Choroid plexus epithelial cell (primary cell): ENCODE measurements around the gene SMO.
A peak's percentile ranks its signal among the peaks of the same experiment; 100 is the strongest.

Source experiments
- DNase-seq: peaks from one replicate; pipeline ENCODE4 v3.0.0-alpha.2; 2010; ENCODE audit warnings: low read depth
- H3K4me3 ChIP-seq: 2 replicates; pipeline ENCODE4 v1.5.1; 2011; ENCODE audit warnings: low read depth, mild to moderate bottlenecking, control low read depth, low read length, moderate library complexity
- TF ChIP-seq, protein P1 (sequence below): conservative IDR thresholded peaks from 2 replicates; pipeline ENCODE4 v1.5.1; 2011; ENCODE audit warnings: low read depth, mild to moderate bottlenecking, control low read depth, inconsistent platforms, low read length, moderate library complexity

The SMO gene

GRCh38 chr7:129187681-129188371, 607 bp upstream of the SMO start:
- TF ChIP-seq, protein P1, sequence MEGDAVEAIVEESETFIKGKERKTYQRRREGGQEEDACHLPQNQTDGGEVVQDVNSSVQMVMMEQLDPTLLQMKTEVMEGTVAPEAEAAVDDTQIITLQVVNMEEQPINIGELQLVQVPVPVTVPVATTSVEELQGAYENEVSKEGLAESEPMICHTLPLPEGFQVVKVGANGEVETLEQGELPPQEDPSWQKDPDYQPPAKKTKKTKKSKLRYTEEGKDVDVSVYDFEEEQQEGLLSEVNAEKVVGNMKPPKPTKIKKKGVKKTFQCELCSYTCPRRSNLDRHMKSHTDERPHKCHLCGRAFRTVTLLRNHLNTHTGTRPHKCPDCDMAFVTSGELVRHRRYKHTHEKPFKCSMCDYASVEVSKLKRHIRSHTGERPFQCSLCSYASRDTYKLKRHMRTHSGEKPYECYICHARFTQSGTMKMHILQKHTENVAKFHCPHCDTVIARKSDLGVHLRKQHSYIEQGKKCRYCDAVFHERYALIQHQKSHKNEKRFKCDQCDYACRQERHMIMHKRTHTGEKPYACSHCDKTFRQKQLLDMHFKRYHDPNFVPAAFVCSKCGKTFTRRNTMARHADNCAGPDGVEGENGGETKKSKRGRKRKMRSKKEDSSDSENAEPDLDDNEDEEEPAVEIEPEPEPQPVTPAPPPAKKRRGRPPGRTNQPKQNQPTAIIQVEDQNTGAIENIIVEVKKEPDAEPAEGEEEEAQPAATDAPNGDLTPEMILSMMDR = no peak
- no peak for DNase-seq
- H3K4me3 ChIP-seq = peak overlapping the region; percentile 68

DNA sequence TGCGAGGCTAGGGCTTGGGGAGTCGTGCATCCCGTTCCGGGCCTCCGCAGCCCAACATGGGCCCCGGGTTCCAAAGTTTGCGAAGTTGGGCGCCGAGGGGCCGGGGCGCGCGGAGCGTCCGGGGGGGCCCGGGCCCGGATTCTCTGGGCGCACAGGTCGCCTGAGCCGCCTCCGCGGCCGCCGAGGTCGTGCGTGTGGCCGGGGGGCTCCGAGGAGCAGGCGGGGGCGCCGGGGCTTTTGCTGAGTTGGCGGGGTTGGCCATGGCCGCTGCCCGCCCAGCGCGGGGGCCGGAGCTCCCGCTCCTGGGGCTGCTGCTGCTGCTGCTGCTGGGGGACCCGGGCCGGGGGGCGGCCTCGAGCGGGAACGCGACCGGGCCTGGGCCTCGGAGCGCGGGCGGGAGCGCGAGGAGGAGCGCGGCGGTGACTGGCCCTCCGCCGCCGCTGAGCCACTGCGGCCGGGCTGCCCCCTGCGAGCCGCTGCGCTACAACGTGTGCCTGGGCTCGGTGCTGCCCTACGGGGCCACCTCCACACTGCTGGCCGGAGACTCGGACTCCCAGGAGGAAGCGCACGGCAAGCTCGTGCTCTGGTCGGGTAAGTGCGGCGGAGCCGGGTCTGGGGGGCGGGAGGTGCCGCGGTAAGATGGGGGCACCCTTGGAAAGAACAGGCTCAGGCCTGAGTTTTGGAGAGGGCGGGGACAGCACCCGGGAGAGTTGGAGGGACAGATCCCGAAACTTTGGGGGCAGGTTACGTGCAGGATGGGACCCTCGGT, 643 bp downstream of the SMO start:
- TF ChIP-seq, protein P1 = no peak
- peak; percentile 26 for DNase-seq
- H3K4me3 ChIP-seq = peak overlapping the region; percentile 68

GRCh38 chr7:129189661-129190310, 1.4 kb downstream of the SMO start:
- peak; percentile 16 for DNase-seq
- peak overlapping the region; percentile 68 for H3K4me3 ChIP-seq
- TF ChIP-seq, protein P1 = no peak

GRCh38 chr7:129191272-129191671, 2.8 kb downstream of the SMO start:
- no peak for DNase-seq
- TF ChIP-seq, protein P1 = no peak
- no peak overlapping the region for H3K4me3 ChIP-seq

GRCh38 chr7:129193892-129194291, 5.5 kb downstream of the SMO start:
- TF ChIP-seq, protein P1 = no peak
- DNase-seq = no peak
- no peak overlapping the region for H3K4me3 ChIP-seq

DNA sequence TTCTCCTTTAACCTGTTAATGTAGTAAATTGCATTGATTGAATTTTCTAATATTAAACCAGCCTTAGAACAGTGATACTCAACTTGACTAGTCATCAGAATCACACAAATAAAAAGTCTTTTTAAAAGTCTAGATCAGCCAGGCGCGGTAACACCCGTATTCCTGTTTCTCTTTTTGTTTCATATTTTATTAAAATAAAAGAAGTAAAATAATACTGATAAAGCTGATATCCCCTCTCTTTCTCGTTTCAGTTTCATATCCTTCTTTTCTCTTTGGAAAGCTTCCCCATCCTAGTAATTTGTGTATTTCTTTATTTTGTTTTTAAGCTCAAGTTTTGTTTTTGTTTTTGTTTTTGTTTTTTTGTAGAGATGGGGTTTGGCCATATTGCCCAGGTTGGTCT, 9.3 kb downstream of the SMO start:
- no peak for DNase-seq
- no peak overlapping the region for H3K4me3 ChIP-seq
- TF ChIP-seq, protein P1 = no peak
